Measurements from ENCODE around the gene THNSL1.

THNSL1 gene

DNA sequence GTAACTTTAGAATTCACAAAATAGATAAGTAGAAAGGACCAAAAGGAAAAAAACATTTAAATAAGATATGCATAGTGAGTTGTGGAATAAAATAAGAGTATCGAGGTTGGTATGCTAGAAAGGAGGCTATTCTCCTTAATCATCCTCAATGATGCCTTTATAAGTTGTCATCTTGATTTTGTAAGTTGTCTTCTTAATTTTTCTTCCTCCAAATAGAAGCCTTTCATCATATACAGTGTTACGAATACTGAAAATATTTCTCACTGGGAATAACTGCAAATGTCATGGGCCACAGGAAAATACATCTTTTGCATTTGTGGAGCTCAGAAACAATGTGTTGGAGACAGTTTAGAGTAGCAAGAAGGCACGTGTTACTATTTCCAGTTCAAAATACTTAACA, 32.5 kb upstream of the THNSL1 start:
- Histone ChIP-seq H3K4me1 (ENCODE audit: control insufficient read depth, insufficient read depth, low read length) (no peaks in the 10 kb centered on the region), H3K27ac (ENCODE audit: extremely low read depth, low read depth, low read length) (no peak overlapping the region), H3K4me3 (ENCODE audit: low read depth, low read length) (no peak overlapping the region), H3K9me3 (ENCODE audit: control insufficient read depth, insufficient read depth, low read depth, low read length) (no peaks in the 10 kb centered on the region), H3K36me3 (ENCODE audit: control insufficient read depth in 2 of 2, insufficient read depth in 1 of 2, low read length in 2 of 2) (no peaks in the 10 kb centered on the region)
- CTCF ChIA-PET, result interaction anchor here (1.0 kb wide), 1 partner anchor 367 kb away, joined by 5 read pairs; no protein-coding TSS in a partner anchor
- TF ChIP-seq ZNF155 (tag by site-specific recombination; IDR thresholded peaks at IDR 0.05) (no peak), ZNF76 (tag by site-specific recombination; IDR thresholded peaks at IDR 0.05; ENCODE audit: borderline replicate concordance, low read depth) (no peak)
- POLR2A ChIA-PET, result no interaction called here

DNA sequence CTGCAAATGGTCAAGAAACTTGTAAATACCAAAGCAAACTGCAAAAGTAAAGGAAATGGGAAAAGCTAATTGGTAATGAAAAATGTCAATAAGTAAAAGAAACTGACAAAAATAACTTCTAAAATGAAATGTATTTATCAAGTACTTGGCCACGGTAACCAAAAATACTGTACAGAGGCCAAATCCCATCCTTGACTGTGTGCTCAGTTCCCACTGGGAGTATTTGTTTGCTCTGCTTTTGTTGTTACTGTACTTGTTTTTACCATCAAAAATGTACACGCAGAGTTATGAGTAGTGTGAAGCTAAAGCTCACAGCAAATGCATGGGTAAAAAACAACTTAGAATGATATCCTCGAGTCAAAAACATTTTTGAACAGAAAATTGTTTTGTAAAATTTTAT, 31.5 kb upstream of the THNSL1 start:
- CTCF ChIA-PET, result no interaction called here

More for the DNA sequence above, 31.5 kb upstream of the THNSL1 start:
- no peak overlapping the region for H3K27ac ChIP-seq (ENCODE audit: extremely low read depth, low read depth, low read length)
- POLR2A ChIA-PET, result no interaction called here
- no peak overlapping the region for H3K4me3 ChIP-seq (ENCODE audit: low read depth, low read length)
- H3K9me3 ChIP-seq (ENCODE audit: control insufficient read depth, insufficient read depth, low read depth, low read length), result no peaks in the 10 kb centered on the region
- H3K4me1 ChIP-seq (ENCODE audit: control insufficient read depth, insufficient read depth, low read length), result no peaks in the 10 kb centered on the region
- TF ChIP-seq ZNF473 (tag by site-specific recombination; IDR thresholded peaks at IDR 0.05), result no peak
- TF ChIP-seq, protein P1, sequence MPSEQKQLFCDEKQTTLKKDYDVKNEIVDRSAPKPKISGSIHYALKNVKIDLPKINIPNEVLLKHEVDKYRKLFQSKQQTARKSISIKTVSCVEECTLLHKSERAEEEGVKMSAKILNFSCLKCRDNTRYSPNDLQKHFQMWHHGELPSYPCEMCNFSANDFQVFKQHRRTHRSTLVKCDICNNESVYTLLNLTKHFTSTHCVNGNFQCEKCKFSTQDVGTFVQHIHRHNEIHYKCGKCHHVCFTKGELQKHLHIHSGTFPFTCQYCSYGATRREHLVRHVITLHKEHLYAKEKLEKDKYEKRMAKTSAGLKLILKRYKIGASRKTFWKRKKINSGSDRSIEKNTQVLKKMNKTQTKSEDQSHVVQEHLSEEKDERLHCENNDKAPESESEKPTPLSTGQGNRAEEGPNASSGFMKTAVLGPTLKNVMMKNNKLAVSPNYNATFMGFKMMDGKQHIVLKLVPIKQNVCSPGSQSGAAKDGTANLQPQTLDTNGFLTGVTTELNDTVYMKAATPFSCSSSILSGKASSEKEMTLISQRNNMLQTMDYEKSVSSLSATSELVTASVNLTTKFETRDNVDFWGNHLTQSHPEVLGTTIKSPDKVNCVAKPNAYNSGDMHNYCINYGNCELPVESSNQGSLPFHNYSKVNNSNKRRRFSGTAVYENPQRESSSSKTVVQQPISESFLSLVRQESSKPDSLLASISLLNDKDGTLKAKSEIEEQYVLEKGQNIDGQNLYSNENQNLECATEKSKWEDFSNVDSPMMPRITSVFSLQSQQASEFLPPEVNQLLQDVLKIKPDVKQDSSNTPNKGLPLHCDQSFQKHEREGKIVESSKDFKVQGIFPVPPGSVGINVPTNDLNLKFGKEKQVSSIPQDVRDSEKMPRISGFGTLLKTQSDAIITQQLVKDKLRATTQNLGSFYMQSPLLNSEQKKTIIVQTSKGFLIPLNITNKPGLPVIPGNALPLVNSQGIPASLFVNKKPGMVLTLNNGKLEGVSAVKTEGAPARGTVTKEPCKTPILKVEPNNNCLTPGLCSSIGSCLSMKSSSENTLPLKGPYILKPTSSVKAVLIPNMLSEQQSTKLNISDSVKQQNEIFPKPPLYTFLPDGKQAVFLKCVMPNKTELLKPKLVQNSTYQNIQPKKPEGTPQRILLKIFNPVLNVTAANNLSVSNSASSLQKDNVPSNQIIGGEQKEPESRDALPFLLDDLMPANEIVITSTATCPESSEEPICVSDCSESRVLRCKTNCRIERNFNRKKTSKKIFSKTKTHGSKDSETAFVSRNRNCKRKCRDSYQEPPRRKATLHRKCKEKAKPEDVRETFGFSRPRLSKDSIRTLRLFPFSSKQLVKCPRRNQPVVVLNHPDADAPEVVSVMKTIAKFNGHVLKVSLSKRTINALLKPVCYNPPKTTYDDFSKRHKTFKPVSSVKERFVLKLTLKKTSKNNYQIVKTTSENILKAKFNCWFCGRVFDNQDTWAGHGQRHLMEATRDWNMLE (tag by site-specific recombination; conservative IDR thresholded peaks at IDR 0.05; ENCODE audit: low read depth), result no peak
- no peak for TF ChIP-seq ZNF248 (tag by site-specific recombination; IDR thresholded peaks at IDR 0.05)
- no peak for TF ChIP-seq ZNF404 (tag by site-specific recombination; IDR thresholded peaks at IDR 0.05)
- TF ChIP-seq, protein P2, sequence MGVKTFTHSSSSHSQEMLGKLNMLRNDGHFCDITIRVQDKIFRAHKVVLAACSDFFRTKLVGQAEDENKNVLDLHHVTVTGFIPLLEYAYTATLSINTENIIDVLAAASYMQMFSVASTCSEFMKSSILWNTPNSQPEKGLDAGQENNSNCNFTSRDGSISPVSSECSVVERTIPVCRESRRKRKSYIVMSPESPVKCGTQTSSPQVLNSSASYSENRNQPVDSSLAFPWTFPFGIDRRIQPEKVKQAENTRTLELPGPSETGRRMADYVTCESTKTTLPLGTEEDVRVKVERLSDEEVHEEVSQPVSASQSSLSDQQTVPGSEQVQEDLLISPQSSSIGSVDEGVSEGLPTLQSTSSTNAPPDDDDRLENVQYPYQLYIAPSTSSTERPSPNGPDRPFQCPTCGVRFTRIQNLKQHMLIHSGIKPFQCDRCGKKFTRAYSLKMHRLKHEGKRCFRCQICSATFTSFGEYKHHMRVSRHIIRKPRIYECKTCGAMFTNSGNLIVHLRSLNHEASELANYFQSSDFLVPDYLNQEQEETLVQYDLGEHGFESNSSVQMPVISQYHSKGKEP (tag by site-specific recombination; IDR thresholded peaks at IDR 0.05), result no peak
- TF ChIP-seq, protein P3, sequence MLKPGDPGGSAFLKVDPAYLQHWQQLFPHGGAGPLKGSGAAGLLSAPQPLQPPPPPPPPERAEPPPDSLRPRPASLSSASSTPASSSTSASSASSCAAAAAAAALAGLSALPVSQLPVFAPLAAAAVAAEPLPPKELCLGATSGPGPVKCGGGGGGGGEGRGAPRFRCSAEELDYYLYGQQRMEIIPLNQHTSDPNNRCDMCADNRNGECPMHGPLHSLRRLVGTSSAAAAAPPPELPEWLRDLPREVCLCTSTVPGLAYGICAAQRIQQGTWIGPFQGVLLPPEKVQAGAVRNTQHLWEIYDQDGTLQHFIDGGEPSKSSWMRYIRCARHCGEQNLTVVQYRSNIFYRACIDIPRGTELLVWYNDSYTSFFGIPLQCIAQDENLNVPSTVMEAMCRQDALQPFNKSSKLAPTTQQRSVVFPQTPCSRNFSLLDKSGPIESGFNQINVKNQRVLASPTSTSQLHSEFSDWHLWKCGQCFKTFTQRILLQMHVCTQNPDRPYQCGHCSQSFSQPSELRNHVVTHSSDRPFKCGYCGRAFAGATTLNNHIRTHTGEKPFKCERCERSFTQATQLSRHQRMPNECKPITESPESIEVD (tag by site-specific recombination; IDR thresholded peaks at IDR 0.05), result no peak
- TF ChIP-seq, protein P4, sequence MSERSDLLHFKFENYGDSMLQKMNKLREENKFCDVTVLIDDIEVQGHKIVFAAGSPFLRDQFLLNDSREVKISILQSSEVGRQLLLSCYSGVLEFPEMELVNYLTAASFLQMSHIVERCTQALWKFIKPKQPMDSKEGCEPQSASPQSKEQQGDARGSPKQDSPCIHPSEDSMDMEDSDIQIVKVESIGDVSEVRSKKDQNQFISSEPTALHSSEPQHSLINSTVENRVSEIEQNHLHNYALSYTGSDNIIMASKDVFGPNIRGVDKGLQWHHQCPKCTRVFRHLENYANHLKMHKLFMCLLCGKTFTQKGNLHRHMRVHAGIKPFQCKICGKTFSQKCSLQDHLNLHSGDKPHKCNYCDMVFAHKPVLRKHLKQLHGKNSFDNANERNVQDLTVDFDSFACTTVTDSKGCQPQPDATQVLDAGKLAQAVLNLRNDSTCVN (tag by site-specific recombination; optimal IDR thresholded peaks at IDR 0.05), result no peak
- no peak for TF ChIP-seq RBAK (tag by site-specific recombination; IDR thresholded peaks at IDR 0.05)
- no peak for TF ChIP-seq ZNF555 (tag by site-specific recombination; conservative IDR thresholded peaks at IDR 0.05)
- no peak for TF ChIP-seq ZNF530 (tag by site-specific recombination; IDR thresholded peaks at IDR 0.05; ENCODE audit: low read depth)
- TF ChIP-seq ZBTB48 (tag by site-specific recombination; IDR thresholded peaks at IDR 0.05), result no peak
- no peak for TF ChIP-seq ZNF311 (tag by site-specific recombination; IDR thresholded peaks at IDR 0.05; ENCODE audit: borderline replicate concordance)
- no peak for TF ChIP-seq ZIC2 (tag by site-specific recombination; IDR thresholded peaks at IDR 0.05)
- H3K36me3 ChIP-seq (ENCODE audit: control insufficient read depth in 2 of 2, insufficient read depth in 1 of 2, low read length in 2 of 2), result no peaks in the 10 kb centered on the region
